ENCODE measurements around the gene ATP4B.

DNA sequence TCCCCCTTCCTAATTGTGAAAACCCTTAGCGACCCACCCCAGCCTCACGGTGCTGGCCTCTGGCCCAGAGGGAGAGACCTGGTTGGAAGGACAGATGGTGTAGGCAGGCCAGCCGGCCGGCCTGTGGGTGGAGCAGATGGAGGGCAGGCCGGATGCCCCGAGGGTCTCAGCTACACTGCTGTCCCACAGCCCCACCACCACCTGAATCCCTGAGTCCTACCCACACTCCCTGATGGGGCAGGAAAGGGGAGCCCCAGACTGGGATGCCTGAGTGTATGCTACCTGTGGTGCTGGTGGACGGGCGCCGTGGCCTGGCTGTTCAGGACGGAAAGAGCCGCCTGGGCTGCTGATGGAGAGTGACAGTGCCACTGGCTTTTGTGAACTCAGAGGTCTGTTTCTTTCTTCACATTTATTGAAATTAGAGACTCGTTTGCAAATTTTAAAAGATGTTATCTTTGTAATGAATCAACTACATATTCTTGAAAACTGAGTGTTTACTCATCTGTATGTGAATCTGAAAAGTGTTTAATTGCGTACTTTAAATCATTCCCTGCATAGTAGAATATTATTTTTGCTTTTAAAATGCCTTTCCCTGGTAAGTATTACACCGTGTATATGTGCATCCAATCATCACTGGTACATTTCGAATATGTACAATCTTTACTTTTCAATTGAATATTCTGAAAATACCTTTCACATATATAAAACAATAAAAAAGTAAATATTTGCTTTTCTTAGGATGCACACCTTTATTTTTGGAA, 37.8 kb downstream of the ATP4B start:
- no peak for TF ChIP-seq EZH2phosphoT487 (IDR thresholded peaks at IDR 0.05; ENCODE audit: borderline replicate concordance, low read length)
- TF ChIP-seq, protein P1, sequence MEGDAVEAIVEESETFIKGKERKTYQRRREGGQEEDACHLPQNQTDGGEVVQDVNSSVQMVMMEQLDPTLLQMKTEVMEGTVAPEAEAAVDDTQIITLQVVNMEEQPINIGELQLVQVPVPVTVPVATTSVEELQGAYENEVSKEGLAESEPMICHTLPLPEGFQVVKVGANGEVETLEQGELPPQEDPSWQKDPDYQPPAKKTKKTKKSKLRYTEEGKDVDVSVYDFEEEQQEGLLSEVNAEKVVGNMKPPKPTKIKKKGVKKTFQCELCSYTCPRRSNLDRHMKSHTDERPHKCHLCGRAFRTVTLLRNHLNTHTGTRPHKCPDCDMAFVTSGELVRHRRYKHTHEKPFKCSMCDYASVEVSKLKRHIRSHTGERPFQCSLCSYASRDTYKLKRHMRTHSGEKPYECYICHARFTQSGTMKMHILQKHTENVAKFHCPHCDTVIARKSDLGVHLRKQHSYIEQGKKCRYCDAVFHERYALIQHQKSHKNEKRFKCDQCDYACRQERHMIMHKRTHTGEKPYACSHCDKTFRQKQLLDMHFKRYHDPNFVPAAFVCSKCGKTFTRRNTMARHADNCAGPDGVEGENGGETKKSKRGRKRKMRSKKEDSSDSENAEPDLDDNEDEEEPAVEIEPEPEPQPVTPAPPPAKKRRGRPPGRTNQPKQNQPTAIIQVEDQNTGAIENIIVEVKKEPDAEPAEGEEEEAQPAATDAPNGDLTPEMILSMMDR (conservative IDR thresholded peaks at IDR 0.05; ENCODE audit: low read depth, low read length) = no peak
